ENCODE measurements around the gene TDP1. TPM values are rescaled to one million over a fixed set of nuclear protein-coding genes. Genes with fewer than 3 reads are reported as not detected.

Gene TDP1
- total and polyA plus RNA-seq, 9 of the 15 experiments (the other 6 are each of a cell fraction or from before 2014, with no cell fraction given) = 21.4 to 41.6 (median 32.3) TPM

GRCh38 chr14:89955745-89956660, at the start of gene TDP1 (continued):
- peak; percentile 49 for TF ChIP-seq CCNT2 (IDR thresholded peaks at IDR 0.05; ENCODE audit: borderline replicate concordance, extremely low read depth, insufficient read length, low read depth, low read length)
- TF ChIP-seq POLR3G (IDR thresholded peaks at IDR 0.05; ENCODE audit: extremely low read depth, insufficient read length, insufficient replicate concordance) = no peak
- peak; percentile 28; the same call in 1 of the 2 replicates for TF ChIP-seq MAX (CRISPR knock-in tag; IDR thresholded peaks at IDR 0.05)
- TF ChIP-seq SUPT5H (IDR thresholded peaks at IDR 0.05) = peak; percentile 73
- peak; percentile 77 for TF ChIP-seq CXXC5 (CRISPR knock-in tag; IDR thresholded peaks at IDR 0.05)
- TF ChIP-seq MYBL2 (IDR thresholded peaks at IDR 0.05; ENCODE audit: low read depth) = peak; percentile 84
- TF ChIP-seq MYBL2 (CRISPR knock-in tag; IDR thresholded peaks at IDR 0.05; ENCODE audit: borderline replicate concordance) = no peak
- peak; percentile 53 for TF ChIP-seq HMGN3 (IDR thresholded peaks at IDR 0.05; ENCODE audit: borderline replicate concordance, extremely low read depth, insufficient read length, low read depth, low read length)
- peak; percentile 95 to 96 for TF ChIP-seq NRF1 (conservative IDR thresholded peaks at IDR 0.05 in 1 of 2, IDR thresholded peaks at IDR 0.05 in 1 of 2)
- 0 out of 2 replicates have a peak, but pooled peaks have one; percentile 15 for TF ChIP-seq FOXA1 (IDR thresholded peaks at IDR 0.05; ENCODE audit: borderline replicate concordance)
- TF ChIP-seq SMAD4 (CRISPR knock-in tag; conservative IDR thresholded peaks at IDR 0.05) = 0 out of 2 replicates have a peak, but pooled peaks have one; percentile 6
- TF ChIP-seq MTA3 (IDR thresholded peaks at IDR 0.05; ENCODE audit: borderline replicate concordance) = 0 out of 2 replicates have a peak, but pooled peaks have one; percentile 30
- TF ChIP-seq MBD2 (IDR thresholded peaks at IDR 0.05; ENCODE audit: borderline replicate concordance, low read depth) = peak; percentile 22; the same call in 1 of the 2 replicates
- TF ChIP-seq YY1 (IDR thresholded peaks at IDR 0.05; ENCODE audit: borderline replicate concordance in 1 of 3, control insufficient read depth in 1 of 3, extremely low read depth in 1 of 3, insufficient read depth in 3 of 3, insufficient read length in 1 of 3, insufficient replicate concordance in 2 of 3, low read depth in 1 of 3, low read length in 2 of 3) = peak in 1 of 3 experiments; percentile 60
- TF ChIP-seq ILK (tag; IDR thresholded peaks at IDR 0.05; ENCODE audit: borderline replicate concordance, low read depth) = no peak
- TF ChIP-seq NONO (IDR thresholded peaks at IDR 0.05; ENCODE audit: low read depth in 2 of 2, low read length in 1 of 2) = peak; percentile 51 to 94; a peak in 3 of 4 replicates
- peak; percentile 40 for TF ChIP-seq TAF9B (IDR thresholded peaks at IDR 0.05; ENCODE audit: partially characterized antibody)
- TF ChIP-seq HCFC1 (IDR thresholded peaks at IDR 0.05; ENCODE audit: low read depth, low read length) = 0 out of 2 replicates have a peak, but pooled peaks have one; percentile 27
- peak; percentile 74 for TF ChIP-seq NEUROD1 (IDR thresholded peaks at IDR 0.05; ENCODE audit: borderline replicate concordance, low read depth, low read length, partially characterized antibody)
- TF ChIP-seq ZBTB1 (CRISPR knock-in tag; IDR thresholded peaks at IDR 0.05; ENCODE audit: borderline replicate concordance, low read depth) = peak; percentile 92
- peak; percentile 76 for TF ChIP-seq RB1 (IDR thresholded peaks at IDR 0.05; ENCODE audit: low read depth)
- TF ChIP-seq ZNF143 (CRISPR knock-in tag; IDR thresholded peaks at IDR 0.05) = no peak
